ENCODE data around the gene PPARG.

DNA sequence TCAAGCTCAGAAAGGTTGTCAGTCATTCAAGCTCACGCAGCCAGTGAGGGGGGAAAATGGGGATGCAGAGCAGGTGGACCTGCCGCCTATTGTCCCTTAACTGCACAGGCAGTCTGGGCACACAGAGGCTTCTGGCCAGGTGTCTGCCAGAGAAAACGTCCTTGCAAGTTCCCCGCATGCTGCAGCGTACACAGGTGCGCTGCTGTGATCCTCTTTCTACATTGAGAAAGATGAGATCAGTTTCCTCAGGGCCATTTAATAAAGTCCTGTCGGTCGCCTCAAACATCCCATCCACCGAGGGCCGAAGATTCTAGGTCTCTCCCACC lies 195.0 kb downstream of the PPARG start:
- TF ChIP-seq, protein P1, sequence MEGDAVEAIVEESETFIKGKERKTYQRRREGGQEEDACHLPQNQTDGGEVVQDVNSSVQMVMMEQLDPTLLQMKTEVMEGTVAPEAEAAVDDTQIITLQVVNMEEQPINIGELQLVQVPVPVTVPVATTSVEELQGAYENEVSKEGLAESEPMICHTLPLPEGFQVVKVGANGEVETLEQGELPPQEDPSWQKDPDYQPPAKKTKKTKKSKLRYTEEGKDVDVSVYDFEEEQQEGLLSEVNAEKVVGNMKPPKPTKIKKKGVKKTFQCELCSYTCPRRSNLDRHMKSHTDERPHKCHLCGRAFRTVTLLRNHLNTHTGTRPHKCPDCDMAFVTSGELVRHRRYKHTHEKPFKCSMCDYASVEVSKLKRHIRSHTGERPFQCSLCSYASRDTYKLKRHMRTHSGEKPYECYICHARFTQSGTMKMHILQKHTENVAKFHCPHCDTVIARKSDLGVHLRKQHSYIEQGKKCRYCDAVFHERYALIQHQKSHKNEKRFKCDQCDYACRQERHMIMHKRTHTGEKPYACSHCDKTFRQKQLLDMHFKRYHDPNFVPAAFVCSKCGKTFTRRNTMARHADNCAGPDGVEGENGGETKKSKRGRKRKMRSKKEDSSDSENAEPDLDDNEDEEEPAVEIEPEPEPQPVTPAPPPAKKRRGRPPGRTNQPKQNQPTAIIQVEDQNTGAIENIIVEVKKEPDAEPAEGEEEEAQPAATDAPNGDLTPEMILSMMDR (IDR thresholded peaks at IDR 0.05), result no peak
- TF ChIP-seq POLR2AphosphoS5 (IDR thresholded peaks at IDR 0.05), result no peak
- TF ChIP-seq POLR2A (IDR thresholded peaks at IDR 0.05), result no peak

Measured in sigmoid colon (tissue), 4 donors.